ENCODE results near the gene MRPS5. TPM values are rescaled to one million over a fixed set of nuclear protein-coding genes. Genes with fewer than 3 reads are reported as not detected.

MRPS5 gene
- 71.8 to 85.8 TPM (median 77.0 TPM) in 5 replicates for total RNA-seq (2022; extraction: Qiagen RNA extraction; ENCODE audit: low read depth)

DNA sequence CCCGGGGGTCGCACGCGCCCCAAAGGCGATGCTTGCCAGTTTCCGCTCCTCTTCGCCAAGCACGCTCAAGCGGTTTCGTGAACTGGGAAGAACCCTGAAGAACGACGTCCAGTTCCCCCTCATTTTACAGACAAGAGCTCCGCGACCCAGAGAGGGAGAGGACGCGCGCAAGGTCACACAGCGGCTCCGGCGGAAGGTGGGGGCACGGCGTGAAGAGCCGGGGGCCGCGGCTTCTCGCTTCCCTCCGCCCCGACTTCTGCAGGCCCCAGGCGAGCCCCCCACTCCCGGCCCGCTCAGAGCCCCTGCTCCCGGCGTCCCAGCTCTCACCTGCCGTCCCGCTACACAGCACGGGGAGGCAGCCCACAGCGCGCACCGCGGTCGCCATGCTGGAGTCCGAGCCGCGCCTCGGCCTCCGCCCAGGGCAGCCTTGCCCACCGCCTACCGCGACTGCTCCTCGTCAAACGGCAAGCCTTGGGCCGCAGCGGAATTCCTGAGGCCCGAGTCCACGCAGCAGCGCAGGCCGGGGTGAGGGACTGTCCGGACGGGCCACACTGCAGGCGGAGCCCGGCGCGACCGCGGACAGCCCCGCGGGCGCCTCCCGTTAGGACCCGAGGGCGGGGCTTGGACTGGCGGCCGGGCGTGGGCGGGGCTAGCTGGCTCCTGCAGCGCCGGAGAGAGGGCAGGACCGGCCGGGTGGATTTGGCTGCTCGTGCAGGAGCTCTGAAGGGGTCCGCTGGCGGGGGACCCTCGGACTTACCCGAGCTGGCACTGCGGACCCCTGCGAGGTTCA is at the start of gene MRPS5:
Gene MRPS5, minus strand, starts transcription at position 402 of the 790 bp plus-strand sequence. Its CDS starts 17 bp downstream, at position 385.

DNA sequence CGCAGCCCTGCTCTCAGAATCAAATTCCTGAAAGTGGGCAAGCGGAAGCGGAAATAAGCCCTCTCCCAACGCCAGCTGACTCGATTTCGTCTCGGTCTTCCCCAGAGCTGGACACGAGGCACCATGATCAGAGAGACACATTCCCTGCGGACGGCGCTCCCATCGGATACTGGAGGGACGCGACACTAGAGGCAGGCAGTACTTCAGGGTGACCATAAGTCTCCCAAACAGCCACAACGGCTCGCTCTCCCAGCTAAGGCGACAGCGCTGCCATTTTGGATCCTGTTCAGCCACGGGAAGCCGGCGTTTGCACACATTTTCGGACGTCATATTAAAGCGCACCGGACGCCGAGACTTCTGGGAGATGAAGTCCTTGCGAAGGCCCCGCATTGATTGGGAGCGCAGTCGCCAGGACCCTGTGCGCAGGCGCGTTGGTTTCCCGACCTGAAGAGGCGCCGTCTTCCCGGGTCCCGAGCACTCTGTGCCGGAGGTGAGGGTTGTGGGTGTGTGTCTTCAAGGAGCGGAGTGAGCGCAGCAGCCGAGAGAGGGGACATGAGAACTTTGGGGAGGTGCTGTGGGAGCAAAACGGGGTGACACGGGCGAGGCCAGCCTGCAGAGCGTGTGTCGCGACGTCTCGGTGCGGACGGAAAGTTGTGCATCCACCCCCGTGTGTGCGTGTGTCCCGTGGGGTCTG is 43.9 kb upstream of the MRPS5 start, which contains the start of gene ZNF2:
Gene ZNF2, plus strand, starts transcription at position 439 of the 694 bp plus-strand sequence. CDS start 10,418 bp downstream, outside the sequence.

DNA sequence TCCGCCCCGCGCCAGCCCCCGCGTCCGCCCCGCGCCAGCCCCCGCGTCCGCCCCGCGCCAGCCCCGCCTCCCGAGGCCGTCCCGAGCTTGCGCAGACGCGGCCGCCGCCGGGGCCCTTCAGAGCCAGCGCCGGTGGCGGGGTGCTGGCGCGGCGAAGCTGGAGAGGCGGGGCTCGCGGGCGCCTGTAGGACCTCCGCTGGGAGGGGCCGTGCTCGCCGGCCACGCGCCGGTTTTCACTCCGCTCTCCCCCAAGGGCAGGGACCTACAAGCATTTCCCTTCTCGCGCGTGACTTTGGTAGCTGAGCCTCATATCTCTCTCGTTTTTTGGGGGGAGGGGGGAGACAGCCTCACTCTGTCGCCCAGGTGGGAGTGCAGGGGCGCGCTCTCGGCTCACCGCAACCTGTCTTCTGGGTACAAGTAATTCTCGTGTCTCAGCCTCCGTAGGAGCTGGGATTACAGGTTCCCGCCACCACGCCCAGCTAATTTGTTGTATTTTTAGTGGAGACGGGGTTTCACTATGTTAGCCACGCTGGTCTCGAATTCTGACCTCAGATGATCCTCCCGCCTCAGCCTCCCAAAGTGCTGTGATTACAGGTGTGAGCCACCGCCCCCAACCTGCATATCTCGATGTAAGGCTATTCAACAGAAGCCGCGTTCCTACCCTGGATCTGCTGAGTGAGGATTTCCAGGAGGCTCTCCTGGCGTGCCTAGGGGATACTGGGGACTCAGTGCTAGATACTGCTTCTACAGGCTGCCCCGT is 38.3 kb upstream of the MRPS5 start, which contains the start of gene ZNF514:
Gene ZNF514, minus strand, starts transcription at position 159 of the 760 bp plus-strand sequence. CDS start 6,595 bp downstream, outside the sequence.

Other genes starting within 250 kb of the MRPS5 start
- not detected in 5 replicates for gene MAL, start 96.1 kb downstream of the MRPS5 start, total RNA-seq (2022; extraction: Qiagen RNA extraction; ENCODE audit: low read depth)
- gene ZNF514, start 38.0 kb upstream of the MRPS5 start, total RNA-seq (2022; extraction: Qiagen RNA extraction; ENCODE audit: low read depth): 5.3 to 8.8 TPM (median 7.7 TPM) in 5 replicates
- gene ZNF2, start 44.0 kb upstream of the MRPS5 start, total RNA-seq (2022; extraction: Qiagen RNA extraction; ENCODE audit: low read depth): 2.4 to 3.8 TPM (median 3.5 TPM) in 5 replicates
- gene ZNF892, start 85.7 kb upstream of the MRPS5 start, total RNA-seq (2022; extraction: Qiagen RNA extraction; ENCODE audit: low read depth): 0.28 to 0.70 TPM (median 0.40 TPM) in 5 replicates
- 0.11 to 0.19 TPM (median 0.15 TPM) in 3 of 5 replicates, not detected in the others for gene PROM2, start 152.6 kb upstream of the MRPS5 start, total RNA-seq (2022; extraction: Qiagen RNA extraction; ENCODE audit: low read depth)
- 1.1 to 2.5 TPM (median 2.1 TPM) in 5 replicates for gene KCNIP3, start 175.5 kb upstream of the MRPS5 start, total RNA-seq (2022; extraction: Qiagen RNA extraction; ENCODE audit: low read depth)